Transverse colon (tissue), 4 donors: ENCODE data around the gene CEP192.

Experiments
- POLR2A ChIP-seq: fragments of 450-650 bp; IDR thresholded peaks from one replicate; pipeline ENCODE4 v1.6.1; 2016; ENCODE audit warnings: antibody characterized with exemption, mild to moderate bottlenecking, moderate library complexity
- POLR2AphosphoS5 ChIP-seq, 3 donors: sonication (generic); formaldehyde crosslinking; IDR thresholded peaks; one replicate each; pipeline ENCODE4 v1.6.1; 2016; ENCODE audit warnings: antibody characterized with exemption in 3 of 3
- TF ChIP-seq, protein P1 (sequence below), 5 experiments: fragments of 200-600 bp in 3 of 5; fragments of 450-650 bp in 2 of 5; sonication (generic) in 3 of 5; IDR thresholded peaks; 1 replicate in 2 of 5; 2 replicates in 3 of 5; pipeline ENCODE4 v1.5.1; 2016 to 2017; ENCODE audit warnings: antibody characterized with exemption in 5 of 5, inconsistent platforms in 3 of 5, mild to moderate bottlenecking in 2 of 5, moderate library complexity in 1 of 5

DNA sequence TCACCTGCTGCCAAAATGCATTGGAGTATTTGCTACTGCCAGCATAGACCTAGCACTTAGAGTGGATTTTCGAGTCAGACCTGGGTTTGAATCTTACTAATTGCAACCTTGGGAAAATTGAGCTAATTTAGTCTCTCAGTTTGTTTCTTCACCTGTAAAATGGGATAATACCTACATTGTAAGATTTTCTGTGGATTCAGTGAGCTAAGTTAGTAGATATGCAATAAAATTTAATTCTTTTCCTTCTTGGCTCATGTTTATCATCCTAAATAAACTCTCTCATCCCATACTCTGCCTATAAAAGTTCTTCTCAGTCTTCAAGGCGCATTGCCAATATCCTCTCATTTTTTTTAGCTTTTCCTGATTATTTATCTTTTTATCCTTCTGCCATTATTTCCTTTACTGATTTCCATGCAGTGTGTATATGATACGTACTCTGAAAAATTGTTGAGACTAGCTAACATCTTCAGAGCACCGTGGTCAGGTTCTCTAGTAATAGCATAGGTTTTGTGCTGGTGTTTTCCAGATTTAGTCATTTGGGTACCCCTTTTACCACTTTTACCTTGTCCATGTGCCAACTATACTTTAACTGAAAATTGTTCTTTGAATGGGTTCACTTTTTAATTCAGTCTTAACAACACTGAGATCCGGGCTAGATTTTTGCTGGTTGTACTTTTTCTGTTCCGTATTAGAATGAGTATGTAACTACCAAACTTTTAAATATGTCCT is 7.3 kb downstream of the CEP192 start:
- TF ChIP-seq, protein P1, sequence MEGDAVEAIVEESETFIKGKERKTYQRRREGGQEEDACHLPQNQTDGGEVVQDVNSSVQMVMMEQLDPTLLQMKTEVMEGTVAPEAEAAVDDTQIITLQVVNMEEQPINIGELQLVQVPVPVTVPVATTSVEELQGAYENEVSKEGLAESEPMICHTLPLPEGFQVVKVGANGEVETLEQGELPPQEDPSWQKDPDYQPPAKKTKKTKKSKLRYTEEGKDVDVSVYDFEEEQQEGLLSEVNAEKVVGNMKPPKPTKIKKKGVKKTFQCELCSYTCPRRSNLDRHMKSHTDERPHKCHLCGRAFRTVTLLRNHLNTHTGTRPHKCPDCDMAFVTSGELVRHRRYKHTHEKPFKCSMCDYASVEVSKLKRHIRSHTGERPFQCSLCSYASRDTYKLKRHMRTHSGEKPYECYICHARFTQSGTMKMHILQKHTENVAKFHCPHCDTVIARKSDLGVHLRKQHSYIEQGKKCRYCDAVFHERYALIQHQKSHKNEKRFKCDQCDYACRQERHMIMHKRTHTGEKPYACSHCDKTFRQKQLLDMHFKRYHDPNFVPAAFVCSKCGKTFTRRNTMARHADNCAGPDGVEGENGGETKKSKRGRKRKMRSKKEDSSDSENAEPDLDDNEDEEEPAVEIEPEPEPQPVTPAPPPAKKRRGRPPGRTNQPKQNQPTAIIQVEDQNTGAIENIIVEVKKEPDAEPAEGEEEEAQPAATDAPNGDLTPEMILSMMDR (IDR thresholded peaks at IDR 0.05), result no peak
- TF ChIP-seq POLR2A, result no peak
- TF ChIP-seq POLR2AphosphoS5 (IDR thresholded peaks at IDR 0.05), result no peak
